ENCODE results near the gene DCDC2C.

GRCh38 chr2:3704692-3705091 is 1.3 kb downstream of the DCDC2C start:
- TF ChIP-seq POLR2A (IDR thresholded peaks at IDR 0.05; ENCODE audit: low read depth, low read length), result no peak
- no peak for TF ChIP-seq CTCF (conservative IDR thresholded peaks at IDR 0.05; ENCODE audit: low read depth, low read length)
